H1 (cell line): ENCODE data around the gene IL1A. TPM values are rescaled to one million over a fixed set of nuclear protein-coding genes. Genes with fewer than 3 reads are reported as not detected.

ENCODE experiments used
- ATF2 ChIP-seq: IDR thresholded peaks from 2 replicates; pipeline ENCODE4 v1.6.1; 2012; ENCODE audit warnings: low read length, inconsistent platforms
- BCL11A ChIP-seq, 2 experiments: IDR thresholded peaks; one replicate each; pipeline ENCODE4 v1.6.1; 2011; ENCODE audit warnings: low read depth in 2 of 2, low read length in 2 of 2, mild to moderate bottlenecking in 2 of 2
- CHD7 ChIP-seq: fragments of 300-600 bp; sonication (generic); IDR thresholded peaks from 2 replicates; pipeline ENCODE4 v1.7.1; 2012; ENCODE audit warnings: low read length, moderate library complexity, mild to moderate bottlenecking, inconsistent platforms; ENCODE audit not compliant: insufficient replicate concordance
- POLR2A ChIP-seq, 2 experiments: IDR thresholded peaks; 1 replicate in 1 of 2; 2 replicates in 1 of 2; pipeline ENCODE4 v1.6.1; 2011; ENCODE audit warnings: low read depth in 2 of 2, low read length in 2 of 2, mild to moderate bottlenecking in 2 of 2; ENCODE audit errors: control extremely low read depth in 1 of 2
- POLR2AphosphoS5 ChIP-seq: IDR thresholded peaks from 2 replicates; pipeline ENCODE4 v1.6.1; 2011; ENCODE audit warnings: low read depth, low read length
- polyA plus RNA-seq, 7 experiments: library from polyadenylated mRNA; depleted of rRNA in 3 of 7; stranded (reverse) in 5 of 7; unstranded in 2 of 7; fragments of >200 nt in 5 of 7; fragments of 200-250 nt in 2 of 7; gene quantifications; 1 replicate in 5 of 7; 2 replicates in 1 of 7; 4 replicates in 1 of 7; pipeline versions ENCODE4 v1.2.1 to v1.2.3, GENCODE V29; 2011 to 2013; ENCODE audit warnings: missing spikeins in 2 of 7, mixed read lengths in 2 of 7
- total RNA-seq: library from RNA; stranded (reverse); fragmentation: NEBNext Ultra II Directional; extraction: Animal tissue kit (Norgen Biotek cat#: 25700); gene quantifications from 2 replicates; pipeline ENCODE4 v1.2.1, GENCODE V29; 2021

The IL1A gene
- total and polyA plus RNA-seq, 2 of the 8 experiments (the other 6 are each of a cell fraction or from before 2014, with no cell fraction given) = 0.32 to 0.74 TPM

GRCh38 chr2:112803691-112804521 is 19.6 kb upstream of the IL1A start (continued):
- TF ChIP-seq CHD7 (no peak), BCL11A (IDR thresholded peaks at IDR 0.05; ENCODE audit: low read depth in 2 of 2, low read length in 2 of 2) (no peak), ATF2 (no peak), POLR2A (IDR thresholded peaks at IDR 0.05; ENCODE audit: control extremely low read depth in 1 of 2, low read depth in 2 of 2, low read length in 2 of 2) (no peak), POLR2AphosphoS5 (no peak)
